Prostate gland (tissue), 2 donors: ENCODE data around the gene DSCAM.

Source experiments
- POLR2A ChIP-seq: fragments of 450-650 bp; IDR thresholded peaks from one replicate; pipeline ENCODE4 v1.6.1; 2016; ENCODE audit warnings: antibody characterized with exemption, mild to moderate bottlenecking
- TF ChIP-seq, protein P1 (sequence below), 4 experiments: fragments of 200-600 bp in 2 of 4; fragments of 450-650 bp in 2 of 4; sonication (generic) in 2 of 4; IDR thresholded peaks; 1 replicate in 3 of 4; 2 replicates in 1 of 4; pipeline ENCODE4 v1.5.1; 2016 to 2019; ENCODE audit warnings: antibody characterized with exemption in 4 of 4, mild to moderate bottlenecking in 2 of 4, moderate library complexity in 2 of 4

DNA sequence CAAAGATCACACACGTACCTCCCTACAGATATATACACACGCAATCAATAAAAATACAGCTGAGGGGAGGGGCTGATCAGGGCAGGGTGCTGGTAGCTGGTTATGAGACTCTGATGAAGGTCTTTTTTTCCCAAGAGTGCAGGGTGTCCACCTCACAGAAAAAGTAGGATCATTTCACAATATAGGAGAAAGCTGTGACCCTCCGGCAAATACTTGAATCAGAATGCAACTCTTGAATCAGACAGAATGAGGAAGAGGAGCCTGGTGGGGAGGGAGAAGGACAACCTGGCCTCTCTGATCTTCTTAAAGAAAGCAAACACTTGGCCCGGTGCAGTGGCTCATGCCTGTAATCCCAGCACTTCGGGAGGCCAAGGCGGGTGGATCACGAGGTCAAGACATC lies 710.4 kb downstream of the DSCAM start:
- TF ChIP-seq, protein P1, sequence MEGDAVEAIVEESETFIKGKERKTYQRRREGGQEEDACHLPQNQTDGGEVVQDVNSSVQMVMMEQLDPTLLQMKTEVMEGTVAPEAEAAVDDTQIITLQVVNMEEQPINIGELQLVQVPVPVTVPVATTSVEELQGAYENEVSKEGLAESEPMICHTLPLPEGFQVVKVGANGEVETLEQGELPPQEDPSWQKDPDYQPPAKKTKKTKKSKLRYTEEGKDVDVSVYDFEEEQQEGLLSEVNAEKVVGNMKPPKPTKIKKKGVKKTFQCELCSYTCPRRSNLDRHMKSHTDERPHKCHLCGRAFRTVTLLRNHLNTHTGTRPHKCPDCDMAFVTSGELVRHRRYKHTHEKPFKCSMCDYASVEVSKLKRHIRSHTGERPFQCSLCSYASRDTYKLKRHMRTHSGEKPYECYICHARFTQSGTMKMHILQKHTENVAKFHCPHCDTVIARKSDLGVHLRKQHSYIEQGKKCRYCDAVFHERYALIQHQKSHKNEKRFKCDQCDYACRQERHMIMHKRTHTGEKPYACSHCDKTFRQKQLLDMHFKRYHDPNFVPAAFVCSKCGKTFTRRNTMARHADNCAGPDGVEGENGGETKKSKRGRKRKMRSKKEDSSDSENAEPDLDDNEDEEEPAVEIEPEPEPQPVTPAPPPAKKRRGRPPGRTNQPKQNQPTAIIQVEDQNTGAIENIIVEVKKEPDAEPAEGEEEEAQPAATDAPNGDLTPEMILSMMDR (IDR thresholded peaks at IDR 0.05) = no peak
- no peak for TF ChIP-seq POLR2A
